Cardiac fibroblast (primary cell): ENCODE data around the gene KCNK2.
A peak's percentile ranks its signal among the peaks of the same experiment; 100 is the strongest.

ENCODE experiments used
- DNase-seq, 2 donors: peaks; one replicate each; pipeline versions ENCODE4 v3.0.0 to v3.0.0-alpha.2; 2010; ENCODE audit warnings: low read depth in 2 of 2
- H3K4me3 ChIP-seq, 2 donors: replicated peaks in 1 of 2; 1 replicate in 1 of 2; 2 replicates in 1 of 2; pipeline ENCODE4 v1.5.1; 2011; ENCODE audit warnings: low read depth in 2 of 2, low read length in 2 of 2, mild to moderate bottlenecking in 2 of 2, moderate library complexity in 1 of 2
- CTCF ChIP-seq: IDR thresholded peaks from one replicate; pipeline ENCODE4 v1.5.1; 2011; ENCODE audit warnings: low read depth, mild to moderate bottlenecking, low read length, inconsistent platforms

The KCNK2 gene

GRCh38 chr1:215087603-215088002 lies 5.1 kb downstream of the KCNK2 start:
- no peak for DNase-seq
- H3K4me3 ChIP-seq, result no peak overlapping the region
- no peak for TF ChIP-seq CTCF

DNA sequence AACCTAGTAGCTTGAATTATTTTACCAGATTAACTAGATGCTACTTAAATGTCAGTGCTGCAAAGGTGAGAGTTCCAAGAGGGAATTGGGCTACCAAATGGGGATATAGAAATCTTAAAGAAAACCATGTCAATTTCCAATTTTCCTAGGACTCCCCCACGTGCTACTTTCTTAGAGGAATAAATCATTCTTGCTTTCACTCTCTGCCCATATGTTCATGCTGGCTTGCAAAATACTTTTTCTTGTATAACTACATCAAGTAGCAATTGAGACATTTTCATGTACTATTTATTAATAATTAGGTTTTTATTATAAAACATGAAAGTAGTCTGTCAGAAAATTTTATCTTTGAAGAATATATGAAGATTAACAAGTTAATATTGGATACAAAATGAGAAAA lies 11.8 kb downstream of the KCNK2 start:
- no peak overlapping the region for H3K4me3 ChIP-seq
- TF ChIP-seq CTCF, result no peak
- DNase-seq, result no peak

- DNase-seq, result no peak
- no peak overlapping the region for H3K4me3 ChIP-seq
- no peak for TF ChIP-seq CTCF
These were observed 13.0 kb downstream of the KCNK2 start for GRCh38 chr1:215095524-215095923.

DNA sequence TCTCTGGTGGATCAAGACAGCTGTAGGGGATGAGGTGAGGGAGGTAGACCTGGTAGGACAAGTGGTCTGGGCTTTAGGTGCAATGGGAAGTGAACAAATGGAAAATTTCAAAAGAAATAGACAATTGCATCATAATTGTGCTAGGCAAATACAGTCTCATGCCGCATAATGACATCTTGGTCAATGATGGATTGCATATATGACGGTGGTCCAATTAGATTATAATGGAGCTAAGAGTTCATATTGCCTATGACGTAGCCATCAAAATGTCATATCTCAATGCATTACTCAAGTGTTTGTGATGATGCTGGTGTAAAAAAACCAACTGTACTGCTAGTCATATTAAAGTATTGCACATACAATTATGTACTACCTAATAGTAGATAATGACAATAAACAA lies 19.0 kb downstream of the KCNK2 start:
- DNase-seq, result no peak
- H3K4me3 ChIP-seq, result no peak overlapping the region
- no peak for TF ChIP-seq CTCF

GRCh38 chr1:215104283-215104682 lies 21.7 kb downstream of the KCNK2 start:
- no peak overlapping the region for H3K4me3 ChIP-seq
- no peak for TF ChIP-seq CTCF
- DNase-seq, result peak in 1 of 2 donors; percentile 25

DNA sequence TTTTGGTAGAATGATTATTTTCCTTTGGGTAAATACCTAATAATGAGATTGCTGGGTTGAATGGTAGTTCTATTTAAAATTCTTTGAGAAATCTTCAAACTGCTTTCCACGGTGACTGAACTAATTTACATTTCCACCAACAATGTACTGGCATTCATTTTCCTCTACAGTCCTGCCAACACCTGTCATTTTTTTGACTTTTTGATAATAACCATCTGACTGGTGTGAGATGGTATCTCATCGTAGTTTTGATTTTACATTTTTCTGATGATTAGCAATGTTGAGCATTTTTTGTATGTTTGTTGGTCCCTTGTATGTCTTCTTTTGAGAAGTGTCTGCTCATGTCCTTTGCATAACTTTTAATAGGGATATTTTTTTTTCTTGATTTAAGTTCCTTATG lies 23.5 kb downstream of the KCNK2 start:
- no peak for DNase-seq
- H3K4me3 ChIP-seq, result no peak overlapping the region
- no peak for TF ChIP-seq CTCF

DNA sequence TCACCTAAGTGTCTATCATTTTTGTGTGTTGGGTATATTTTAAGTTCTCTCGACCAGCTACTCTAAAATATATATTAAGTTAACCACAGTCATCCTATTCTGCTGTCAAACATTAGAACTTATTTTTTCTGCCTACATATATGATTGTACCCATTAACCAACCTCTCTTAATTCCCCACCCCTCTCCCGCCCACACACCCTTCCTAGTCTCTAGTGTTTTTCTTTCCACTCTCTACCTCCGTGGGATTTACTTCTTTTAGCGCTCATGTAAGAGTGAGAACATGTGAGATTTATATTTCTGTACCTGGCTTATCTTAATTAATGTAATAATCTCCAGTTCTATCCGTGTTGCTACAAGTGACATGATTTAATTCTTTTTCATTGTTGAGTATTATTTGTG lies 26.6 kb downstream of the KCNK2 start:
- no peak overlapping the region for H3K4me3 ChIP-seq
- no peak for TF ChIP-seq CTCF
- no peak for DNase-seq
